Adrenal gland (tissue), 5 donors: ENCODE data around the gene ABCC5.

Experiments
- CTCF ChIP-seq, 6 experiments: fragments of 450-650 bp in 4 of 6; fragments of 200-600 bp in 2 of 6; sonication (generic) in 1 of 6; IDR thresholded peaks; 1 replicate in 5 of 6; 2 replicates in 1 of 6; pipeline versions ENCODE4 v1.5.1 to v1.8.0; 2016 to 2021; ENCODE audit warnings: antibody characterized with exemption in 6 of 6, mild to moderate bottlenecking in 2 of 6, moderate library complexity in 1 of 6
- POLR2A ChIP-seq, 2 donors: fragments of 450-650 bp; IDR thresholded peaks; one replicate each; pipeline ENCODE4 v1.6.1; 2017; ENCODE audit warnings: antibody characterized with exemption in 2 of 2, mild to moderate bottlenecking in 2 of 2, moderate library complexity in 1 of 2
- donor health status: DM: no; HTN: no; CAD: no.

- TF ChIP-seq CTCF (IDR thresholded peaks at IDR 0.05) = no peak
- no peak for TF ChIP-seq POLR2A (IDR thresholded peaks at IDR 0.05)
Measured at GRCh38 chr3:183954875-183955274, 62.8 kb downstream of the ABCC5 start.
